Spleen (tissue), 11 donors: ENCODE measurements around the gene LAMC1. TPM values are rescaled to one million over a fixed set of nuclear protein-coding genes. Genes with fewer than 3 reads are reported as not detected.

Experiments
- DNase-seq: peaks from one replicate; pipeline ENCODE4 v3.0.0-alpha.2; 2020
- H3K27ac ChIP-seq, 8 donors: fragments of 200-600 bp; sonication (generic) in 7 of 8; 1 replicate in 4 of 8; 2 replicates in 4 of 8; pipeline versions ENCODE4 v1.5.0 to v1.8.0; 2016 to 2021; ENCODE audit warnings: inconsistent platforms in 4 of 8, mild to moderate bottlenecking in 4 of 8, moderate library complexity in 1 of 8
- H3K27me3 ChIP-seq, 7 donors: fragments of 200-600 bp; sonication (generic) in 6 of 7; replicated peaks in 1 of 7; 1 replicate in 4 of 7; 2 replicates in 3 of 7; pipeline versions ENCODE4 v1.5.0 to v1.8.0; 2016 to 2021; ENCODE audit warnings: inconsistent platforms in 3 of 7, mild to moderate bottlenecking in 1 of 7
- H3K36me3 ChIP-seq, 6 donors: fragments of 200-600 bp; sonication (generic) in 5 of 6; 1 replicate in 4 of 6; 2 replicates in 2 of 6; pipeline versions ENCODE4 v1.5.0 to v1.8.0; 2016 to 2021; ENCODE audit warnings: inconsistent platforms in 2 of 6
- H3K4me1 ChIP-seq, 6 donors: fragments of 200-600 bp; sonication (generic) in 5 of 6; 1 replicate in 3 of 6; 2 replicates in 3 of 6; pipeline versions ENCODE4 v1.5.0 to v1.8.0; 2016 to 2021; ENCODE audit warnings: inconsistent platforms in 3 of 6
- H3K4me3 ChIP-seq, 8 donors: fragments of 200-600 bp; sonication (generic) in 7 of 8; 1 replicate in 4 of 8; 2 replicates in 4 of 8; pipeline versions ENCODE4 v1.5.0 to v1.8.0; 2016 to 2021; ENCODE audit warnings: inconsistent platforms in 4 of 8, mild to moderate bottlenecking in 4 of 8, moderate library complexity in 2 of 8
- H3K9me3 ChIP-seq, 8 donors: fragments of 200-600 bp; sonication (generic) in 7 of 8; 1 replicate in 4 of 8; 2 replicates in 4 of 8; pipeline versions ENCODE4 v1.5.0 to v1.8.0; 2016 to 2021; ENCODE audit warnings: inconsistent platforms in 4 of 8
- POLR2A ChIP-seq, 3 donors: fragments of 450-650 bp; IDR thresholded peaks; one replicate each; pipeline ENCODE4 v1.5.1; 2017; ENCODE audit warnings: antibody characterized with exemption in 3 of 3, mild to moderate bottlenecking in 1 of 3
- POLR2AphosphoS5 ChIP-seq, 3 donors: sonication (generic); formaldehyde crosslinking; IDR thresholded peaks; one replicate each; pipeline ENCODE4 v1.5.1; 2017; ENCODE audit warnings: antibody characterized with exemption in 3 of 3
- WGBS, 5 donors: extraction: QIAGEN DNeasy Blood & Tissue Kit in 3 of 5; methylation state at CpG; one replicate each; pipeline versions ENCODE4 v1.1.5 to v1.1.7; 2013 to 2018; 5-methylcytosine and 5-hydroxymethylcytosine counted together
- intact Hi-C: fragments of 100-400 bp; cut with DNase I; formaldehyde crosslinking; loops from one replicate; pipeline ENCODE4 v1.15.0; 2023; ENCODE audit warnings: low total_unique reads
- polyA plus RNA-seq, 3 donors: library from polyadenylated mRNA; stranded (reverse); fragments of 200-250 nt; gene quantifications; one replicate each; pipeline ENCODE4 v1.2.1, GENCODE V29; 2013
- total RNA-seq, 7 donors: library from RNA; depleted of rRNA in 3 of 7; stranded (reverse); fragments of >200 nt in 3 of 7; fragmentation: NEBNext Ultra II Directional in 4 of 7; extraction: Animal tissue kit (Norgen Biotek cat#: 25700) in 4 of 7; gene quantifications; one replicate each; pipeline versions ENCODE4 v1.1.0 to v1.2.1, GENCODE V29; 2016 to 2021
- TF ChIP-seq, protein P1 (sequence below), 11 experiments: fragments of 200-600 bp in 7 of 11; fragments of 450-650 bp in 4 of 11; sonication (generic) in 4 of 11; IDR thresholded peaks in 8 of 11; conservative IDR thresholded peaks in 3 of 11; 1 replicate in 7 of 11; 2 replicates in 4 of 11; pipeline versions ENCODE4 v1.4.0 to v1.8.0; 2016 to 2021; ENCODE audit warnings: antibody characterized with exemption in 11 of 11, inconsistent platforms in 4 of 11, mild to moderate bottlenecking in 1 of 11
- donor health status: healthy with polysubstance abuse.
- donor health status: DM: no; HTN: no; CAD: no; lungs with moderate emphysema.
- donor health status: DM: no; HTN: no; CAD: no.
- donor health status: Bipolar disorder and iron deficiency.
- donor health status: healthy.
- donor health status: DM: no; HTN: no; CAD: no.
- donor health status: DM: yes; HTN: yes; CAD: no.

The LAMC1 gene
- total and polyA plus RNA-seq, 10 donors = 2.7 to 38.5 (median 30.5) TPM

DNA sequence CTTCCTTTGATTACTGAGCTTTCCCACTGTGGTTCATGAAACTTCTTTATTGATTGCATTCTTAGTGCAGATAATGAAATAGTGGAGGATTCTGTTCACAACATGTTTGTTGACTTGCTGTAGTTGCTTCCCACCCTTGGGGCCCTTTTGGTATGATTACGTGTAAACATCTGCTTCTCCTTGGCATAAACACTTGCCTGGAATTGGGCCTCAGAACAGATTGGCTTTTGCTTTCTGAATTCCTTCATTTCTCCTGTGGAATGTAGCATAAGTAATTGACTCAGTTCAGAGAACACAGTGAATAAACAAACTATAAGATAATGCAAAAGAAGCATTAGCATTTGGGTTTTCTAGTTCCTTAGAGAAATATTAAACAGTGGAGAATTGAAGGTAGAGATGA is 103.3 kb downstream of the LAMC1 start:
- WGBS, 5 donors = 80 to 90% (median 86%) methylated on average over 1 of the region's 1 CpG
- Histone ChIP-seq H3K36me3 (peaks cover 0 to 92% (median 33%) of the 10 kb centered on the region in 6 donors), H3K27ac (no peak overlapping the region), H3K27me3 (no peaks in the 10 kb centered on the region), H3K4me1 (peaks cover 0 to 9% (median 2%) of the 10 kb centered on the region in 6 donors), H3K4me3 (no peak overlapping the region), H3K9me3 (no peaks in the 10 kb centered on the region)
- no peak for DNase-seq
- TF ChIP-seq POLR2AphosphoS5 (IDR thresholded peaks at IDR 0.05) (no peak), POLR2A (IDR thresholded peaks at IDR 0.05) (no peak)
- TF ChIP-seq, protein P1, sequence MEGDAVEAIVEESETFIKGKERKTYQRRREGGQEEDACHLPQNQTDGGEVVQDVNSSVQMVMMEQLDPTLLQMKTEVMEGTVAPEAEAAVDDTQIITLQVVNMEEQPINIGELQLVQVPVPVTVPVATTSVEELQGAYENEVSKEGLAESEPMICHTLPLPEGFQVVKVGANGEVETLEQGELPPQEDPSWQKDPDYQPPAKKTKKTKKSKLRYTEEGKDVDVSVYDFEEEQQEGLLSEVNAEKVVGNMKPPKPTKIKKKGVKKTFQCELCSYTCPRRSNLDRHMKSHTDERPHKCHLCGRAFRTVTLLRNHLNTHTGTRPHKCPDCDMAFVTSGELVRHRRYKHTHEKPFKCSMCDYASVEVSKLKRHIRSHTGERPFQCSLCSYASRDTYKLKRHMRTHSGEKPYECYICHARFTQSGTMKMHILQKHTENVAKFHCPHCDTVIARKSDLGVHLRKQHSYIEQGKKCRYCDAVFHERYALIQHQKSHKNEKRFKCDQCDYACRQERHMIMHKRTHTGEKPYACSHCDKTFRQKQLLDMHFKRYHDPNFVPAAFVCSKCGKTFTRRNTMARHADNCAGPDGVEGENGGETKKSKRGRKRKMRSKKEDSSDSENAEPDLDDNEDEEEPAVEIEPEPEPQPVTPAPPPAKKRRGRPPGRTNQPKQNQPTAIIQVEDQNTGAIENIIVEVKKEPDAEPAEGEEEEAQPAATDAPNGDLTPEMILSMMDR (IDR thresholded peaks at IDR 0.05 in 8 of 11, conservative IDR thresholded peaks at IDR 0.05 in 3 of 11) = no peak
- intact Hi-C loops = no loop called here

DNA sequence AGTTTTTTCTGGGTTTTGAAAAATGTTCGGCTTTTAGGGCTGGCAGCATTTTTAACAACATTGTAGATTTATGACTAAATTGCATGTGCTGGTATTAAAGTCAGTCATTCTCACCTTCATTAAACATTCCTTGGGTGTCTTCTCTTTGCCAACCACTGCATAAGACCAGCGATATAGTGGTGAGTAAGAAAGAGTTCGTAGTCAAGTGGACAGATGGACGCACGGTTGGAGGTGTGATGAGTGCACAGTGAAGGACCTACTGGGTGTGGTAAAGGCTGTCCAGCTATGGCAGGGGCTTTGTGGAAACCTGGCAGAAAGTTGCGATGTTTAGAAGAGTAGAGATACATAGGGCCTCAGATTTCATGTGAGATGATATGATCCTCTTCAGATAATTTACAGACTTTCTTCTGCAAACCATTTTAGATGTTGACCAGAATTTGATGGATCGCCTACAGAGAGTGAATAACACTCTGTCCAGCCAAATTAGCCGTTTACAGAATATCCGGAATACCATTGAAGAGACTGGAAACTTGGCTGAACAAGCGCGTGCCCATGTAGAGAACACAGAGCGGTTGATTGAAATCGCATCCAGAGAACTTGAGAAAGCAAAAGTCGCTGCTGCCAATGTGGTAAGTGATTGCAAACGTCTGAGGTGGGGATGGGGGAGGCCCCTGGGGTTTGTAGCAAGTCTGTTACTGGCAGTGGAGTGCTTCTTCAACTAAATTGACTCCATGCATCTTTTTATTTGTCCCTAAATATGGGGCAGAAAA is 106.9 kb downstream of the LAMC1 start:
- intact Hi-C loops = no loop called here
- DNase-seq = no peak
- WGBS, 5 donors = 88 to 89% (median 88%) methylated on average over 15 of the region's 15 CpGs
- Histone ChIP-seq H3K27ac (no peak overlapping the region), H3K36me3 (peaks cover 0 to 95% (median 34%) of the 10 kb centered on the region in 6 donors), H3K4me3 (no peak overlapping the region), H3K4me1 (no peaks in the 10 kb centered on the region), H3K9me3 (no peaks in the 10 kb centered on the region), H3K27me3 (no peaks in the 10 kb centered on the region)
- no peak for TF ChIP-seq POLR2AphosphoS5 (IDR thresholded peaks at IDR 0.05)
- TF ChIP-seq, protein P1 (IDR thresholded peaks at IDR 0.05 in 8 of 11, conservative IDR thresholded peaks at IDR 0.05 in 3 of 11) = no peak
- no peak for TF ChIP-seq POLR2A (IDR thresholded peaks at IDR 0.05)

DNA sequence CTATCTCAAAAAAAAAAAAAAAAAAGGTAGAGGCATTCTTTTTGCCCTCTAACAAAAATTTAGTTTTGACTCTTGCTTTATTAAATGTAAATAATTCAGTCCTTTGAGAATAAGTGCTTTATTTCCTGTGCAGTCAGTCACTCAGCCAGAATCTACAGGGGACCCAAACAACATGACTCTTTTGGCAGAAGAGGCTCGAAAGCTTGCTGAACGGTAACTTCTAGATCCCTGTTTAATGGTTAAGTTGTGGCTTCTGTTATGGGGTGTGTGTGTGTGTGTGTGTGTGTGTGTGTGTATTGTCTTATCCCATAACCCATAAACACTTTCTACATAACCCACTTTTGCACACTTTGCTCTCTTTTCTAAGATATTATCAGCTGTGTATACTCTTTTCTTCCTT is 107.9 kb downstream of the LAMC1 start:
- Histone ChIP-seq H3K36me3 (peaks cover 0 to 95% (median 38%) of the 10 kb centered on the region in 6 donors), H3K4me3 (no peak overlapping the region), H3K9me3 (no peaks in the 10 kb centered on the region), H3K27ac (no peak overlapping the region), H3K4me1 (no peaks in the 10 kb centered on the region), H3K27me3 (no peaks in the 10 kb centered on the region)
- 44 to 67% (median 52%) methylated on average over 2 of the region's 2 CpGs for WGBS, 5 donors
- TF ChIP-seq POLR2AphosphoS5 (IDR thresholded peaks at IDR 0.05) (no peak), POLR2A (IDR thresholded peaks at IDR 0.05) (no peak)
- TF ChIP-seq, protein P1 (IDR thresholded peaks at IDR 0.05 in 8 of 11, conservative IDR thresholded peaks at IDR 0.05 in 3 of 11) = no peak
- DNase-seq = no peak
- intact Hi-C loops = no loop called here

DNA sequence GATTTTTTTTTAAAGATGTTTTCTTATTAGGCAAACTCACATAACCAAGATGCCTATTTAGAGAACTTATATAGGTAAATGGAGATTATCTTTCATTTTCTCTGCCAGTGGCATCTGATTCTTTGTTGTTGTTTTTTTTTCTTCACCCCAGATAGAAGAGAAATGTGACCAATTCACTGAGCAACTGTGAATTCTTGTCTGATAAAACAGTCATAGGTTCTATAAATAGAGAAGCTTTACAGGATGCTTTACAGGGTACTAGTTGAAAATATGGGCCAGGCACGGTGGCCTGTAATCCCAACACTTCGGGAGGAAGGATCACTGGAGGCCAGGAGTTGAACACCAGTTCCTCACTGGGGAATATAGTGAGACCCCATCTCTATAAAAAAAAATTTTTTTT is 112.1 kb downstream of the LAMC1 start:
- peaks cover 0 to 89% (median 27%) of the 10 kb centered on the region in 6 donors for H3K36me3 ChIP-seq

More for the DNA sequence above, 112.1 kb downstream of the LAMC1 start:
- no peak for DNase-seq
- H3K4me1 ChIP-seq = peaks cover 0 to 7% (median 0%) of the 10 kb centered on the region in 6 donors
- H3K27ac ChIP-seq = no peak overlapping the region
- H3K4me3 ChIP-seq = no peak overlapping the region
- no peaks in the 10 kb centered on the region for H3K9me3 ChIP-seq
- 89 to 94% (median 93%) methylated on average over 2 of the region's 2 CpGs for WGBS, 5 donors
- no peaks in the 10 kb centered on the region for H3K27me3 ChIP-seq
- intact Hi-C loops = no loop called here
- TF ChIP-seq, protein P1 (IDR thresholded peaks at IDR 0.05 in 8 of 11, conservative IDR thresholded peaks at IDR 0.05 in 3 of 11) = no peak
- TF ChIP-seq POLR2AphosphoS5 (IDR thresholded peaks at IDR 0.05) (no peak), POLR2A (IDR thresholded peaks at IDR 0.05) (no peak)
